ENCODE results near the gene DOCK9.

The DOCK9 gene

GRCh38 chr13:98977568-98978265 is at the start of gene DOCK9:
TSS of gene DOCK9 (minus strand) at chr13:98978064. CDS start at chr13:98977909, 155 bp downstream.
- DNase-seq (ENCODE audit: low read depth, low spot score): peak; percentile 50

- no peak for DNase-seq (ENCODE audit: low read depth, low spot score)
Measured at GRCh38 chr13:99027260-99027659, 49.4 kb upstream of the DOCK9 start.

DNA sequence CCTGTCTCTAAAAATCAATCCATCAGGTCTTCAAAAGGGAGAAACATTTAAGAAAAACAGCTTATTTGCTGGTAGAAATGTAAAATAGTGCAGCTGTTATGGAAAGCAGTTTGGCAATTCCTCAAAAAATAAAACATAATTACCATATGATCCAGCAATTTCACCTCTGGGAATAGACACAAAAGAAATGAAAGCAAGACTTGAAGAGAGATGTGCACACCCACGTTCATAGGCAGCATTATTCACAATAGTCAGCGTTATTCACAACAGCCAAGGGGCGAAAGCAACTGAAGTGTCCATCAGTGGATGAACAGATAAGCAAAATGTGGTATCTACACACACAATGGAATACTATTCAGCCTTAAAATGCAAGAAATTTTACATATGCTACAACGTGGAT is 45.1 kb upstream of the DOCK9 start:
- no peak for DNase-seq (ENCODE audit: low read depth, low spot score)

DNA sequence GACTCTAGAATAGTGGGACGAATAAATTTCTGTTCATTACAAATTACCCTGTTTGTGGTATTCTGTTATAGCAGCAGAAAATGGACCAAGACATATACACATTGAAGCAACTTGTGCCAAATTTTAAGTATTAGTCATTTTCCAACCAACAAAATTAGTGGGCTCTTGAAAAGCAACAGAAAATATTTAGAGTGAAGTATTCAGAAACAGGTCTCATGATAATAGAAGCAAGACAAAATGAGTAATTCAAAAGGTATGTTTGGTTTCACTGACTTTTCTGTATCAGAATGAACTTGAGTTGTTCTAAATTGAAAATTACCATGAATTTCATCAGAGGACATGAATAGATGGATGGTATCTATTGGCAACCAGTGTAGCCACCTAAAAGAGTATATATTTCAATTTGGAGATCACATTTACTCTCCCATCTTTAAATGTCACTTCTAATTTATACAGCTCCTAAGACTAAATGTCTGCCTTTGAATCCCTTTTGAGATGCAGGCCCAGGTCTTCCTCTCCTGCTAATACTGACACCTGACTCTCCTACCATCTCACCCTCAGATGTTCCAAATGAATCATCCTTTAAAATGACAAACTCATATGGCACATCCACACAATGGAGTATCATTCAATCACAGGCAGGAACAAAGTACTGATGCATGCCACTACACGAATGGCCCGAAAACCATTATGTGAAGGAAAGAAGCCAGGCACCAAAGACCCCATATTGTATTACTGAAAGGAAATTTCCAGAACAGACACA is 40.7 kb upstream of the DOCK9 start:
- no peak for DNase-seq (ENCODE audit: low read depth, low spot score)

- DNase-seq (ENCODE audit: low read depth, low spot score): no peak
Measured at GRCh38 chr13:99015606-99016490, 38.0 kb upstream of the DOCK9 start.

DNA sequence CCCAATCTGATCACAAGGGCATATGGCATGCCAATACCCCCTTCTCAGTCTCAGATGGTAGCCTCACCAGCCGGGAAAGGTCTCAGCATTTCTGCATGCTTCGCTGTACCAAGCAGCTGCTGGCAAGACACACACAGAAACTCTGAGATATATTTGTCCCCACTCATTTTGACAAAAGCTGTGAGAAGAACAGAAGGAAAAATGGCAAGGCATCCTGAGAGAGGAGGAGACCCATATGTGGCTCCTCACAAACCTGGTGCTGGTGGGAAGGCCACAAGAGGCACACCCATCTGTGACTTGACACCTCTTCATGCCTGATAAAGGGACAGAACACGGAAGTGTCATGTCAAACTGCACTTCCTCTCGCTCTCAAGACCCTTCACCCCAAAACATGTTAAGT is 36.7 kb upstream of the DOCK9 start:
- no peak for DNase-seq (ENCODE audit: low read depth, low spot score)

DNA sequence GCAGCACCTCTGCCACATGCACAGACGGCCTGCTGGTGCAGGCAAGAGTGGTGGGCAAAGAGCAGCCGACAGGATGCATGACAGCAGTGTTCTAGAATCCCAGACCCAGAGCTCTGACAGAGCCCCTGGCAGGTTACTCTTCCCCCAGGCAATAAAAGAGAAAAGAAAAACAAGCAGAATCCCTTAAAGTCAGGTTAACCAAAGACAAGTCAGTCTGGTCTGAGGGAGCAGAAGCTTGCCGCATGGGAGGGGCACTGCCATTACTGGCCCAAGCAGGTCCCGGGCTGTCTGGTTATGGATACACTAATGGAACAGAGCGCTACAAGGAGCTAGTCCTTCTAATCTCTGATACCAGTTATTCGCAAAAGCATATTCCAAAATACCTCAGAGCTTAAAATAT is 36.1 kb upstream of the DOCK9 start:
- DNase-seq (ENCODE audit: low read depth, low spot score): no peak

- DNase-seq (ENCODE audit: low read depth, low spot score): no peak
Measured at GRCh38 chr13:99012539-99012938, 34.7 kb upstream of the DOCK9 start.

DNA sequence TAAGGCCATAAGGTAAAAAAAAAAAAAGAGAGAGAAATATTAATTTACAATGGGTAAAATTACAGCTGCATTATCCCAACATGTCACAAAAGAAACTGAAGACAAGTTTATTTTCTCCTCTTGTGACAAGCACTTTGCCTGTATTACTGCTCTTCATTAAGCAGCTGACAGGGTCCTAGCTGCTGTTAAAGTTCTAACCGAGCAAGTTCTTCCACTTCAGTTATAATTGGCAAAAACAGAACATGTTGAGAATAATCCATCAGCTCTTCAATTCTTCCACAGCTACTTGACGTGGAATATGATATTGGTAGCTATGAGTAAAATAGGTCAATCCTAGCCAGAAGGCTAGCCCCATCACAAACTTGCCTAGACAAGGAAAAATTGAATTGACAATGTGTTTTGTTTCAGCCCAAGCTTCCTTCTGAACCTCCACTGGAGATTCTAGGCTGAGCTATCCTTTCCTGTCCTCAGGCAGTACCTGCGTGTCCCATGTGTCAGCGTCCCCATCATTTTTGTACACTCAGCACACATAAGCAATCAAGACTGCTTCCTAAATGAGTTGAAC is 32.2 kb upstream of the DOCK9 start:
- DNase-seq (ENCODE audit: low read depth, low spot score): no peak

DNA sequence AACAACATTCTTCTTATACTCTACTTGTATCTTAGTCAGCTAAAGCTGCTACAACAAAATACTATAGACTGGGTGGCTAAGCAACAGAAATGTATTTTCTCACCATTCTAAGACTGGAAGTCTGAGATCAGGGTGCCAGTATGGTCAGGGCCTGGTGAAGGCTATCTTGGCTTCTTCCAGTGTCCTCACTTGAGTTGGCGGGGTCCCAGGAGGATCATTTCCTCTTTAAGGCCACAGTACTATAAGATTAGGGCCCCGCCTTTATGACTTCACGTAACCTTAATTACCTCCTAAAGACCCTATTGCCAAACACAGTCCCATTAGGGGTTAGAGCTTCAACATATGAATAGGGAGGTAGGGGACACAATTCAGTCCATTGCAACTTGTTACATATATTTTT is 30.7 kb upstream of the DOCK9 start:
- no peak for DNase-seq (ENCODE audit: low read depth, low spot score)

- no peak for DNase-seq (ENCODE audit: low read depth, low spot score)
Measured at GRCh38 chr13:99007414-99007986, 29.6 kb upstream of the DOCK9 start.

GRCh38 chr13:99005609-99006008 is 27.7 kb upstream of the DOCK9 start:
- no peak for DNase-seq (ENCODE audit: low read depth, low spot score)

GRCh38 chr13:99004978-99005377 is 27.1 kb upstream of the DOCK9 start:
- DNase-seq (ENCODE audit: low read depth, low spot score): no peak

DNA sequence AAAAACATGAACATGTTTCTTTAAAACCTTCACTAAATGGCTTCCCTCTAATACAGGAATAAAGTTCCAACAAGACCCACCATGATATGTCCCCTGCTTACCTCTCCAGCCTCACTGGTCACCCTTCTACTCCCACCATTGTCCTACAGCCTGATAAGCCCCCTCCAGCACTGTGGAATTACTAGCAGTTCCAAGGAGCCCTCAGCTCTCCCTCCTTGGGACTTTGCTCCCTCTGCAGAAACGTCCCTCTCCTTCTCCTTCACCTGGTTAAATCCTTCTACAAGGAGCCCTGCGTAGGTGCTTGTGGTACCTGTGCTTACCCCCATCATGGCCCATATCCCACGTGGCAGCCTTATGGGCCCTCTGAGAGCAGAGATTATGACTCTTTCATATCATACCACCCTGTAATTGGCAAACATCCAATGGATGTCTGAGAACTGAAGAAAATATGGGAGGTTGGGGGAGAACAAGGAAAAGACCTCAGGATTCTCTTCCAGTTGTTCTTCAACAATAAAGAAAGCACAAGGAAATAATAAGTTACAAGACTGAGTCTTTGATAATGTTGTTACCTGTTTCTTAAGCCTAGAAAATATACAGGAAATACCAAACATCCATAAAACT is 26.1 kb upstream of the DOCK9 start:
- DNase-seq (ENCODE audit: low read depth, low spot score): no peak

DNA sequence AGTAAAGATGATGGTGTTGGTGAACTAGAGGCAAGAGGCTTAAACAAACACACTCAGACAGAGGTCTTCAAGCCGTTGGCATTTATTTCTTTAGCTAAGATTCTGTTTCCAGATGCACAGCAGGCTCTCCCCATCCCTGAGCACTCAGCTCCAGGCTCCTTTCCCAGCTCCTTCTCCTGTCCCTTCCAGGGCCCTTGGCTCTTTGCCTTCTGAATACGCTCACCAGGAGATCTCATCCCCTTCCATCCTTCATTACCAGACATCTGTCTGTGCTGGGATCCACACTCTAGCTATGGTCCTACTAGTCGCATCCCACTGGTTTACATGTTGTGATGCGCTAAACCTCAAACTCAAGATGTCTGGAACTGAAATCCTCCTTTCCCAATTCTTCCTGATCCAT is 25.3 kb upstream of the DOCK9 start:
- no peak for DNase-seq (ENCODE audit: low read depth, low spot score)

GRCh38 chr13:99002172-99002710 is 24.4 kb upstream of the DOCK9 start:
- DNase-seq (ENCODE audit: low read depth, low spot score): no peak

DNA sequence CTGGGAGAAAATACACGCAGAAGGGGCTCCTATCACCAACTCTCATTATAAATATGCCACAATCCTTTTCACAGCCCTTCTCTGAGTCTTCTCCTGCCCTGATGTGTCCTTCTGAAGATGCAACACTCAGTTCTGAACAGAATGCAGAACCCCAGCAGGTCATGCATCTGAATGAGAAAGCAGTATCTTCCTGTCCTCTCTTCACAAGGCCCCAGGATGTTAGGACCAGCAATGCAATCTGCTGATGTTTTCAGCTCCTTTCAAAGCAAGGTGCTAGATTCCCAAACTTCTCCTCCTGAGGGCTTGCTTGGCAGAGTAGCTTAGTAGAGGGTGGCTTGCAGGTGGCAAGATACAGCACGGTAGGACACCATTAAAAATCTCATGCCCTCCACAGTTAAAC is 22.3 kb upstream of the DOCK9 start:
- DNase-seq (ENCODE audit: low read depth, low spot score): no peak

- no peak for DNase-seq (ENCODE audit: low read depth, low spot score)
Measured at GRCh38 chr13:98999639-98999952, 21.7 kb upstream of the DOCK9 start.

DNA sequence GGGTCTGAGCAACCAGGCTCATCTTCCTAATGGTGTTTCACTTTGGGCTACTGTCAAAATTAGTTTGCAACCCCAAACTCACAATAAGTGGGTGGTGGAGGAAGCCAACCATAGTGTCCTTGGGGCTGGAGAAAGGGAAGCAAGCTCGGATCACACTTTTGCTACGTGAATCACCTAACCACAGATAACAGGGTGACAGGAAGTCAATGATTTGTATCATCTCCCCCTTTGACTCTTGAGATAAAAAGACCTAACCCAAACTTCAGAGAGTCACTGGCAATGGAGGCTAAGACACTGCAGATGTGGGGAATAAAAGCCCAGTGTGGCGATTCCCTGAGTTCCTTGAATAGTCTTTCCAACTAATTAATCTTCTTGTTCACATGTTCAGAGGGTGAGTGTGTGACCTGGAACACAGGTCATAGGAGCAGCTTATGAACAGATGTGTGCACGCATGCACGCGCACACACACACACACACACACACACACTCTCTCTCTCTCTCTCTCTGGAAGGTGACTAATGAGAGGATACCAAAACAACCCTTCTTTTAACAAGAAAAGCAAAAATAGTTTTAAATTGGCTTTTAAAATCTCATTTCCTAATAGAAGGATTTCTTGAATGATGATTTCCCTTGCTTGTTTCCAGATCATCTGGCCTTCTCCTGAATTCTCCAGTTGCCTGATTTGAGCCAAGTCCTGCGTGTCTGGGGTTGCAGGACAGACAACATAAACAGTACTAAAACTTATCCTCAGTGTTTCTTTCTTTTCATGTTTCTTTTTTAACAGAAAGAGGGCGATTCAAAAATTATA is 21.2 kb upstream of the DOCK9 start:
- no peak for DNase-seq (ENCODE audit: low read depth, low spot score)

Data from smooth muscle cell of the brain vasculature (primary cell).